Posterior vena cava (tissue), 2 donors: ENCODE results near the gene FNDC5. TPM values are rescaled to one million over a fixed set of nuclear protein-coding genes. Genes with fewer than 3 reads are reported as not detected.

Experiments
- DNase-seq: peaks from one replicate; pipeline ENCODE4 v3.0.0-alpha.2; 2020; ENCODE audit warnings: low spot score
- intact Hi-C, 2 donors: fragments of 100-400 bp; cut with DNase I; formaldehyde crosslinking; loops; one replicate each; pipeline versions ENCODE4 v1.14.1 to v1.14.2; 2022 to 2023
- total RNA-seq, 2 donors: library from RNA; stranded (reverse); fragmentation: NEBNext Ultra II Directional; extraction: Animal tissue kit (Norgen Biotek cat#: 25700); gene quantifications; one replicate each; pipeline ENCODE4 v1.2.1, GENCODE V29; 2021
- donor health status: DM: yes; HTN: yes; CAD: no.
- donor health status: DM: yes; HTN: yes; CAD: no.

Gene FNDC5
- total RNA-seq, 2 donors from 2014 or later, result 2.4 to 5.0 TPM

GRCh38 chr1:32831878-32832277 lies 38.8 kb downstream of the FNDC5 start:
- DNase-seq, result no peak
- intact Hi-C loops, result no loop called here

- intact Hi-C loops, result no loop called here
- no peak for DNase-seq
Measured at GRCh38 chr1:32830092-32830852, 40.4 kb downstream of the FNDC5 start.

DNA sequence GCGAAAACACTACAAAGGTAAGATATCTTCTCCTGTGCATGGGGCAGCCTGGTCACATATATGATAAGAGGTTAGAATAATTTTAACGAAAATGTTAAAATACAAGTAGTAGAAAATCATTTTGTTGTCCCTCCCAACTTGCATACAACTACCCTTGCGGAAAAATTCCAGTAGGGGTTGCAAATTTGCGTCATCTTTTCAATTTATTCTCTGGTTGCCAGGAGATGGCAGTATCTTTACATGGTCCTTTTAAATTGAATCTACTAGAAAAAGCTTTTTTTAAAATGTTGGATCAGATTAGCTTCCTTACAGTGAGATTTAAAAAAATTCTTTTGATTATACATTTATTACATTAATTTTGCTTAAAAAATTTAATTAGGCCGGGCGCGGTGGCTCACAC lies 42.4 kb downstream of the FNDC5 start:
- intact Hi-C loops, result no loop called here
- no peak for DNase-seq

- DNase-seq, result no peak
- intact Hi-C loops, result no loop called here
Measured at GRCh38 chr1:32825181-32825580, 45.5 kb downstream of the FNDC5 start.

DNA sequence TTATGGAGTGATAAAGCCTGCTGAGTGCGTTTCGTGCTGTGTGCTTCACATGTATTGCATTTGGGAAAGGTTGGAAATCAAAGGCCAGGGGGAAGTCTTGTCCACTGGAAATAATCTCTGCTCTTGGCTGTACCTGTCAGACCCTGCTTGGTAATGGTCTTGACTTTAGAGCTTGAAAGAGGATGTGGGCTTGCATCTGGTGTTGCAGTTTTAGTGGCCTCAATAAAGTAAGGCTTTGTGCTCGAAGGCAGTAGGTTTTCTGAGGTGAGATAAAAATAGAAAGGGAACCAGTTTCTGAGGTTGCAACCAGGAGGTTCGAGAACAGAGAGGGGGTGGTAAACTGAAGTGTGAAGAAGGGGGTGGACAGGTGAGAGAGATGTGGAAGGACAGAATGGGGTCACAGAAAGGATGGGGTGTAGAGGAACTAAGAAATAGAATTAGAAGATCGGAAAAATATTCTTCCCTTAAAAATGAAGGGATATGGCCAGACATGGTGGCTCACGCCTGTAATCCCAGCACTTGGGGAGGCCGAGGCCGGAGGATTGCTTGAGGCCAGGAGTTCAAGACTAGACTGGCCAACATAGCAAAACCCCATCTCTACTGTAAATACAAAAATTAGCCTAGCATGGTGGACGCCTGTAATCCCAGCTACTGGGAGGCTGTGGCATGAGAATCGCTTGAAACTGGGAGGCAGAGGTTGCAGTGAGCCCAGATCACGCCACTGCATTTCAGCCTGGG lies 51.7 kb downstream of the FNDC5 start:
- no peak for DNase-seq
- intact Hi-C loops, result no loop called here

DNA sequence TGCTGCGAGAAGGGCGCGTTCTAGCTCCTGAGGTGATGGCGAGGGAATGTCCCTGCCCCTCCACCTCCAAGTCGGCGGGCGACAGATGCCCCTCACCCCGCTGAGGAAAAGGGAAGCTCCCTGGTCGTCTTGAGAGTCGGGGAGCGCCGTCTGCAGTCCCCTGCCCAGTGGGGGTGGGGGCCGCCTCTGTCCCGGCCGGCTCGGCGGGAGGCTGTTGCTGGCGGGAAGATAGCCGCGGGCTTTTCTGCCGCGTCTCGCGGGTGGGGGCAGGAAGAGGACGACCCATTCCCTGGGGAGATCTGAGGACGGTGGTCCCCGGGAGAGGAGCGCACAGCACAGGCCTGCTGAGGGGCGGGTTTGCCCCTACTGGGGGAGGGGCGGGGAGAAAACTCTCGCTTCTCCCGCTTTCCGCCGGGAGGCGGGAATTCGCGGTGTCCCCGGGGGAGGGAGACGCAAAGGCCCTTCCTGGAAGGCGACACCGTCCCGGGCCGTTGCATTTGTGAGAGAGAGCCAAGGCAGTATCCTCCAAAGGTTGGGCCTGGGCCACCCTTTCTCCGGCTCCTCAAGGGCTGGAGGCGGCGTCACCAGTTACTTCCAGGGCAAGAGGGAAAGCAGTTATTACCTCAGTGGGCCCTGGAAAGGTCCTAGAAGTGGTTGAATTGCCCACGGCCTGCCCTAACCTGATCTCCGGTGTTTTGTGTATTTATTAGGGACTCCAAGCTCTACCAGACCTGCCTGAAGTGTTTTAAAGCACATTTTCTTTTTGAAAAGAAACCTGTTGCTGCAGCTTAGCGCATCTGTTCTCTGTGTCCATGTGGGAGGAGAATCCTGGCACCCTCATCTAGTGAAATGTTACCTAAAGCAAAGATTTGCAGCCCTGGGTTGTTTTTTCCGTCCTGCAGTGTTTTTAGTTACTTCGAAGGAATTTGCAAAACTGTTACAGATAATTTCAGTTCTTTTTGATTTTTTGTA lies 52.6 kb downstream of the FNDC5 start:
- intact Hi-C loops, result no loop called here
- DNase-seq, result peak; percentile 94

DNA sequence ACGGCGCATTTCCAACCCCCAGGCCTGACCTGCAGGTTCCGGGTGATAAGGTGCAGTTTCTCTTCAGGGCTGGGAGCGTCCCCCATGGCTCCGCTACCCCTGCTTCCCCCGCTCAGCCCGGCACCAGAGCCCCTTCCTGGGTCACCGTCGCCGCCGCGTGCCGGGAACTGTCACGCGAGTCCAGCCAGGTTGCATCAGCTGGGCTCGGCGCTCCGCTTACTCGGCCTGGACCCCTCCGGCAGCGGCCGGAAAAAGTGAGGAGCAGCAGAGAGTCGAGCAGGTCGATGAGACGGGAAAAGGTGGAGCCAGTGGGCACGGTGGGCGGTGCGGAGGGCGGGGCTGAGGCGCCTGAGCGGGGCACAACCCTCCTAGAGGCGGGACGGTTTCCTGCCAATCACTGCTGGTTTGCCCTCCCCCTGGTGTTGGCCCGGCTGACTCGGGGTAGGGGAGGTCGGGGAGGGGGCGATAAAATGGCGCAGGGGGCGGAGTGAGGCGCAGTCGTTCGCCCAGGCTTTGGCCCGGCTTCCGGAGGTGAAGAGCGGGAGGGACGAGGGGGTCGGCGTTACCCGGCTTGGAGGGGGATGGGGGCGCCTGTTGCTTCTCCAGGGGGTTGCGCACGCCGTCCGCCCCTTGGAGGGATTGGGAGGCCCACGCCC lies 53.4 kb downstream of the FNDC5 start, which contains the start of the genes S100PBP and YARS1:
Gene S100PBP (plus strand): TSS at position 495 of the 656 bp plus-strand sequence. CDS start 8,447 bp downstream, outside the sequence.
Gene YARS1 (minus strand): TSS at position 200 of the 656 bp plus-strand sequence. CDS start 114 bp downstream, at position 86.
- intact Hi-C loops, result no loop called here

DNA sequence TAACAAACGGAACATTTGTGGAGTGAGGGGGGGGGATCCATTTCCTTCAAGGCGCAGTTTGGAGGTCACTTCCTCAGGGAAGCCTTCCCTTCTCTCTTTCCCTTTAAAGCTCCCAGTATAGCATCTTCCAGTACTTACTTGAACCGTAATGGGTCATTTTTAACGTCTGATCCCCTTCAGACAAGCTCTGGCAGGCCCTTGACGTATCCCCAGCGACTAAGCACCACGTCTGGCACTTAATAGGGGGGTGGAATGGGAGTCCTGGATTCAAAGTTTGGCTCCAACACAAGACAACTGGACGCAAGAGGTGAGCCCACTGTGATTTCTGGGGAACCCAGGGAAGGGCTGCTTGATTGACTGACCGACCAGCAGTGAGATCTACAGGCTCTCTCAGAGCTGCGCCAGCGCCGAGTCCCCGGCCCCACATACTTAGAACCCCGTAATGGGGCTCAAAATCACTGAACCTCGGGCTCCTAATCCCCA lies 54.0 kb downstream of the FNDC5 start:
- no peak for DNase-seq
- intact Hi-C loops, result no loop called here

More for the DNA sequence above, 53.4 kb downstream of the FNDC5 start, which contains the start of the genes S100PBP and YARS1:
- peak; percentile 100 for DNase-seq

DNA sequence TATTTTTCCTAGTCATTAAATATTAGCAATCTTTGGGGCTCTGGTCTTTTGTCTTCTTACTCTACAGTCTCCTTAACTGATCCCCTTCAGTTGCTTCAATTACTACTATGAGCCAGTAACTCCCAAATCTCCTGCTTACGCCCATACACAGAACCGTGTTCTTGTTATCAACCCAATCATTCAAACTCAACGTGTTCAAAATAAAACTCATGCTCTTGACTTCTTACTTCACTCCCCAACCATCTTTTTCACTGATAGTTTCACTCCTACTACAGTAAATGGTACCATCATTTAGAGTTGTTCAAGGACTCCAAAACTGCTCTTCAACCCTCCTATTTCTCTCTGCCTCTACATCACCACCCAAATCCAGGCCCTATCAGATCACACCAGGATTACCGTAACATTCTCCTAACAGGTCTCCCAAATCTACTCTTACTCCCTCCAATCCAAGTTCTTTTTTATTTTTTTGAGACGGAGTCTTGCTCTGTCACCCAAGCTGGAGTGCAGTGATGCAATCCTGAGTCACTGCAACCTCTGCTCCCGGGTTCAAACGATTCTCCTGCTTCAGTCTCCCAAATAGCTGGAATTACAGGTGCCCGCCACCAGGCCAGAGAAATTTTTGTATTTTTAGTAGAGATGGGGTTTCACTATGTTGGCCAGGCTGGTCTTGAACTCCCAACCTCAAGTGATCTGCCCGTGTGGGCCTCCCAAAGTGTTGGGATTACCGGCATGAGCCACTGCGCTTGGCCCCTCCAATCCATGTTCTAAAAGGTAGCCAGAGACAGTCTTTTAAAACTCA lies 56.6 kb downstream of the FNDC5 start:
- no peak for DNase-seq
- intact Hi-C loops, result no loop called here

Other genes starting within 250 kb of the FNDC5 start
- gene ZBTB8OS, start 220.4 kb downstream of the FNDC5 start, total RNA-seq, result 10 to 100 TPM; 31.7 to 37.8 TPM
- 100 to 1,000 TPM in 1 of 2 donors, 10 to 100 TPM in 1; 85.7 to 108 TPM for gene RBBP4, start 219.7 kb downstream of the FNDC5 start, total RNA-seq
- gene SYNC, start 168.1 kb downstream of the FNDC5 start, total RNA-seq, result 100 to 1,000 TPM in 1 of 2 donors, 10 to 100 TPM in 1; 57.5 to 102 TPM
- gene YARS1, start 53.6 kb downstream of the FNDC5 start, total RNA-seq, result 10 to 100 TPM; 74.2 to 85.5 TPM
- 10 to 100 TPM; 24.2 to 30.8 TPM for gene S100PBP, start 53.3 kb downstream of the FNDC5 start, total RNA-seq
- gene HPCA, start 15.6 kb upstream of the FNDC5 start, total RNA-seq, result under 1 TPM in 1 of 2 donors, not detected in 1; 0.19 TPM
- gene TMEM54, start 30.5 kb upstream of the FNDC5 start, total RNA-seq, result 10 to 100 TPM; 33.5 to 36.0 TPM
- 100 to 1,000 TPM in 1 of 2 donors, 10 to 100 TPM in 1; 40.3 to 101 TPM for gene RNF19B, start 93.9 kb upstream of the FNDC5 start, total RNA-seq
- 10 to 100 TPM; 82.4 to 83.9 TPM for gene AK2, start 166.0 kb upstream of the FNDC5 start, total RNA-seq
- 1 to 10 TPM; 4.0 to 4.7 TPM for gene AZIN2, start 210.2 kb upstream of the FNDC5 start, total RNA-seq